Activated CD8-positive, alpha-beta memory T cell treated with anti-CD3 and anti-CD28 coated beads for 4 hours (primary cell): ENCODE measurements around the gene FNDC3B.

ENCODE experiments used
- DNase-seq, 2 donors: peaks; one replicate each; pipeline ENCODE4 v3.0.0-alpha.2; 2020; ENCODE audit warnings: low read depth in 2 of 2

FNDC3B gene

DNA sequence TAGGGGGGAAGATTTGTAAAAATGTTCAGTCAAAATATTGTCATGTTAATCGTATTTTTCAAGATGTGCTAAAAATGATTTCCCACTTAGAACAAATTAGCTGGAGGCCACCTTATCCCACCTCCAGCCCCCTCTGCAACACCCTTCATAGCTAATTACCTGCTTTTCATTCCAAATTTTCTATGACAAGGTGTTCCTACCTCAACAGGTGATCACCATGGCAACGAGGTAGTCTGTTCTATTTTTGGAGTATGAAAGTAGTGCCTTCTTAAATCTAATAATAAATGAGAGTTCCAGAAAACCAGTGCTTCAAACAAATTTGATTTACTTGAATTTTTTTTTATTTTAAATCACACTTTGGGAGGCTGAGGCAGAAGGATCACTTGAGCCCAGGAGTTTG is 149.8 kb downstream of the FNDC3B start:
- DNase-seq, result no peak

- DNase-seq, result no peak
These were observed 150.7 kb downstream of the FNDC3B start for GRCh38 chr3:172189987-172190603.

GRCh38 chr3:172190980-172191379 is 151.6 kb downstream of the FNDC3B start:
- no peak for DNase-seq

DNA sequence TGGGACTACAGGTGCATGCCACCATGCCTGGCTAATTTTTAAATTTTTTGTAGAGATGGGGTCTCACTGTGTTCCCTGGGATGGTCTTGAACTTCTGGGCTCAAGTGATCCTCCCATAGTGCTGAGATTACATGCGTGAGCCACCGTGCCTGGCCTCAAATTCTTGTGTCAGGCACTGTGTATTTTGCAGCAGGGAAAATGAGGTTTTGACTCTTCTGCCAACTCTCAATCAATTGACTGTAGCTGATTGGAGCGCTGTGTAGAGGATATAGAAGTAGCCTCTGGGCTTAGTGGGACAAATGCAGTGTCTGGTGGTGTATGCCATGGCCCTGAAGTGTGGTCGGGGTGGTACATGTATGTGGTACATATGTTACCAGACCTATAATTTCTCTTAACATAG is 152.3 kb downstream of the FNDC3B start:
- DNase-seq, result no peak

GRCh38 chr3:172192830-172193415 is 153.5 kb downstream of the FNDC3B start:
- no peak for DNase-seq

- DNase-seq, result no peak
These were observed 154.1 kb downstream of the FNDC3B start for GRCh38 chr3:172193436-172193835.

- no peak for DNase-seq
These were observed 155.5 kb downstream of the FNDC3B start for GRCh38 chr3:172194702-172195406.

GRCh38 chr3:172195407-172195754 is 156.0 kb downstream of the FNDC3B start:
- DNase-seq, result no peak

DNA sequence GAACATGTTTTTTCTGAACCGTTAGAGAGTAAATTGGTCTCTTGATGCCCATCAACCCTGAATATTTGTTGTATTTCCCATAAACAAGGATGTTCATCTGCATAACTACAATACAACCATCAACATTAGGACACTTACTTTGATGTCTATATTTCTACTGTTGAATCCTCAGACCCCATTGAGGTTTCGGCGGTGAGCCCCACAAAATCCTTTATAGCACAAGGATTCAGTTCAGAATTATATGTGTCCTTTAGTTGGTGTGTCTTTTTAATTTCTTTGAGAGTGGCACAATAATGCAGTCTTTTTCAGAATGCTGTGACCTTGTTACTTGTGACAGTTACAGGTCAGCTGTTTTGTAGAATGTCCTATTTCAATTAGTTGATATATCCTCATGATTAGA is 158.0 kb downstream of the FNDC3B start:
- no peak for DNase-seq

- no peak for DNase-seq
These were observed 159.1 kb downstream of the FNDC3B start for GRCh38 chr3:172198428-172198827.

DNA sequence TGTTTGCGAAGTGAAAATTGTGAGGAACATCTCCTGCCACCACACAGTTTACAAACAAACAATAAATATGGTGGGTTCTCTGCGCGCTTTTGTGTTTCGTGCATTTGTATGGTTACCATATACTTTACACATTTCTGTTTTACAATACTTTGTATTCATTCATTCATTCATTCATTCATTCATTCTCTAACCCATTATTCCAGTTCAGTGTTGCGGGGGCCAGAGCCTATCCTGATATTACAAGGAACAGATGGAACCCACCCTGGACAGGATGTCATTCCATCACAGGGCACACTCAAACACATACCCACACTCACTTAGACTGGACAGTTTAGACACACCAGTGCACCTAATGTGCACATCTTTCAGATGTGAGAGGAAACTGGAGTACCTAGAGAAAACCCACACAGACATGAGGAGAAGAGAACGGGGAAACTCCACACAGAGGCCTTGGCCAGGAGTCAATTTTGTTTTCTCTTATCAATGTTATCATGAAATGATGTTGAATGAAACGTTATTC is 160.5 kb downstream of the FNDC3B start:
- no peak for DNase-seq

- no peak for DNase-seq
These were observed 161.9 kb downstream of the FNDC3B start for GRCh38 chr3:172201136-172201869.

GRCh38 chr3:172201870-172202236 is 162.5 kb downstream of the FNDC3B start:
- DNase-seq, result no peak

GRCh38 chr3:172202797-172203196 is 163.4 kb downstream of the FNDC3B start:
- no peak for DNase-seq

- DNase-seq, result no peak
These were observed 164.3 kb downstream of the FNDC3B start for GRCh38 chr3:172203522-172204258.

DNA sequence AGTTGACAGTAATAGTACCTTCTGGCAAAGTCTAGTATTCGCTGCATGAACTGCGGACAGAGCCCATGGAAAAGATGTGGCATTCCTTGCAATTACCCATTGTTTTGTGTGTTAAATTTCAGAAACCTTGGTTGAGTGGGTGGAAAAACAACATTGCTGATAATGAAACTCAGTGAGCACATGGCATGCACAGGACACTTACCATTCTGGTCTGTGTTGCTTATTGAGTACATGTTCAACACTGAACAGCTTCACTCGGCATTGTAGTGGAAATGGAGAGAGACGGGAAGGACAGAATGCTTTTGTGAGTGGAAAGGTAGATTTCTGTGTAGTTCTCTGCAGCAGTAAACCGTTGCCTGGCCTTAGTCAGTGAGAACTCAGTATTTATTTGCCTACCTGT is 165.3 kb downstream of the FNDC3B start:
- no peak for DNase-seq

DNA sequence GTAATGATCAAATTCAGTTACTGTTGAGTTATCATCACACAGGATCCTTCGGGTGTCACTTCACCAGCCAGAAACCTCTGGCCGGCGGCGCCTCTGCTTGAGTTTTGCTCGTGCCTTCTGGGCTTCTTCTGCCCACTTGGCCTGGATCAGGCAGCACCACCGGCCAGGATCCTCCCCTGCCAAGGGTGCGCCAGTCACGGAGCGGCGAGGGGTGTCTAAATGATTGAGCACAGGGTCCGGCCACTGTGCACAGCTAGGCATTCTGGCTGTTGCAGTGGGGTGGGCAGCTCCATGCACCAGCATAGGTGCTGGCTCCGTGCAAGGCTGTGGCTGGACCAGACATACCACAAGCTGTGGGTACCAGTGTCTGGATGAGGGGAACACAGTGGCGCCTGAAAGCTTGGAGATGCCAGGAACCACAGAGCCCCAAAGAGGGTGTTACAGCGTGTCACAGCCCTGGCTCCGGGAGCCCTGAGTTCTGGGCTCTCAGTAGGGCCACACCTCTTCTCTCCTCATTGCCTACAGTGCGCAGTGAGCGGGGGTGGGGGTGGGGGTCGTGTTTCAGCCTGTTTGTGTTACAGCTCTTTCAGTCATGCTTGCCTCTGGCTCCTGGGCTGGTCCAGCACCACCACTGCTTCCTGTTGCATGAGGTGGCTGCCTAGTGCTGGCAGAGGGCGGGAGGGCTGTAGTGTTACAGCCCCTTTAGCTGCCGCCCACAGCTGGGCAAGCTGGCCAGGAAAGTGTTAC is 169.4 kb downstream of the FNDC3B start:
- DNase-seq, result no peak

- DNase-seq, result no peak
These were observed 170.2 kb downstream of the FNDC3B start for GRCh38 chr3:172209333-172210321.

GRCh38 chr3:172210355-172210754 is 171.0 kb downstream of the FNDC3B start:
- DNase-seq, result no peak

GRCh38 chr3:172211123-172211522 is 171.7 kb downstream of the FNDC3B start:
- no peak for DNase-seq
